HG03521 (cell line): Measurements from ENCODE around the gene SERTAD3.
"Not testable (repeated sequence)": the region's sequence is repeated elsewhere in the genome, so short reads cannot be mapped to it uniquely, and the experiment has no call there.

Experiments used
- ATAC-seq: cut with Tn5 transposase; IDR thresholded peaks from one replicate; pipeline ENCODE4 v1.9.1; 2021; ENCODE audit warnings: mild to moderate bottlenecking, moderate library complexity; ENCODE audit not compliant: unreplicated experiment

Gene SERTAD3

DNA sequence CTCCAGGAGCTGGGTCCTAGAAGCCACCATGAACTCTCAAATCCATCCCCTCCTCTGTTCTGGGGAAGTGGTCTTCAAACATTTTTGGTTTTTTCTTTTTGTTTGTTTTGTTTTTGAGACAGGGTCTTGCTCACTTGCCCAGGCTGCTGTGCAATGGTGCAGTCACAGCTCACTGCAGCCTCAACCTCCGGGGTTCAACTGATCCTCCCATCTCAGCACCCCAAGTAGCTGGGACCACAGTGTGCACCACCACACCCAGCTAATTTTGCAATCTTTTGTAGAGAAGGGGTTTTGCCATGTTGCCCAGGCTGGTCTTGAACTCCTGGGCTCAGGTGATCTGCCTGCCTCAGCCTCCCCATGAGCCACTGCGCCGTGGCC, 14.5 kb upstream of the SERTAD3 start:
- ATAC-seq, result no peak

- no peak for ATAC-seq
Measured at GRCh38 chr19:40457953-40458596, 13.9 kb upstream of the SERTAD3 start.

GRCh38 chr19:40457048-40457447, 12.9 kb upstream of the SERTAD3 start:
- no peak for ATAC-seq

GRCh38 chr19:40453943-40454342, 9.8 kb upstream of the SERTAD3 start:
- not testable (repeated sequence) for ATAC-seq

- no peak for ATAC-seq
Measured at GRCh38 chr19:40453151-40453735, 9.1 kb upstream of the SERTAD3 start.

DNA sequence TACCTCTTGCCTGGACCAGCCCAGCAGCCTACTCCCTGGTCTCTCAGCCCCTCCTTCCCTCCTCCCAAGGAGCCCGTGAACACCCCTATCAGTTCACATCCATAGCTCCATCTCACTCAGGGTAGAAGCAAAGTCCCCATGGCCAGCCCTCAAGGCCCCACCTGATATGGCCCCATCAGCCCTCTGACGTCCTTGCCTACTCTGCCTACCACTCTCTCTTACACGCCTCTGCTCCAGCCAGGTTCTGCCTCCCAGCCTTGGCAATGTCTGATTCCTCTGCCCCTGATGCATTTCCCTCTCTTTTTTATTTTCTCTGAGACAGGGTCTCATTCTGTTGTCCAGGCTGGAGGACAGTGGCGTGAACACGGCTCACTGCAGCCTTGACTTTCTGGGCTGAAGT, 7.9 kb upstream of the SERTAD3 start:
- no peak for ATAC-seq

DNA sequence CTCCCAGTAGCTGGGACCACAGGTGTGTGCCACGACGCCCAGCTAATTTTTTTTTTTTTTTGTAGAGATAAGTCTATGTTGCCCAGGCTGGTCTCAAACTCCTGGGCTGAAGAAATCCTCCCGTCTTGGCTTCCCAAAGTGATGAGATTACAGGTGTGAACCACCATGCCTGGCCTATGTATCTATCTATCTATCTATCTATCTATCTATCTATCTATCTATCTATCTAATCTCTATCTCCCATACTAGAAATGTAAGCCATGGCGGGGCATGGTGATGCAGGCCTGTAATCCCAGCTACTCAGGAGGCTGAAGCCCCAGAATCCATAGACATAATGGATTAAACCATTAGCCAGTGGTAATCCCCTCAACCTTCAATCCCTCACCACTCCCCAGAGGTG, 6.5 kb upstream of the SERTAD3 start:
- no peak for ATAC-seq

DNA sequence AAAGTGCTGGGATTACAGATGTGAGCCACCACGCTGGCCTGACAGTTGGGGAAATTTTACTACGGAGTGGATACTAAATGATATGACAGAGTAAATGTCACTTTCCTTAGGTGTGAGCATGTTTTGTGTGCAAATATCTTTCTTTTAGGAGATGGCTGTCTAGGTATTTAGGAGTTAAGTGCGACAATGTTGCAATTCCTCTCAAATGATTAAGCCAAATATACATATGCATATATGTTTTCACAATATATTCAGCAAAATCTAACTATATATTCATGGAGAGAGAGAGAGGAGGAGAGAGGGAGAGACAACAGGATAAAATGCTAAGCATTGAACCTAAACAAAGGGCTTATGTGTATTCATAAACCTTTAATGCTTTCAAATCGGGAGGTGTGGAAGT, 5.4 kb upstream of the SERTAD3 start:
- ATAC-seq, result no peak

- ATAC-seq, result no peak
Measured at GRCh38 chr19:40446263-40446784, 2.2 kb upstream of the SERTAD3 start.

GRCh38 chr19:40445780-40446262, 1.7 kb upstream of the SERTAD3 start:
- no peak for ATAC-seq

- no peak for ATAC-seq
Measured at GRCh38 chr19:40444825-40445312, 734 bp upstream of the SERTAD3 start.

- peak; percentile 64 for ATAC-seq
Measured at GRCh38 chr19:40443131-40443999, 770 bp downstream of the SERTAD3 start.

GRCh38 chr19:40442328-40443130, 1.6 kb downstream of the SERTAD3 start:
- no peak for ATAC-seq

- no peak for ATAC-seq
Measured at GRCh38 chr19:40441719-40442253, 2.3 kb downstream of the SERTAD3 start.

- ATAC-seq, result no peak
Measured at GRCh38 chr19:40438284-40438683, 5.9 kb downstream of the SERTAD3 start.

GRCh38 chr19:40433391-40434216, 10.5 kb downstream of the SERTAD3 start:
- ATAC-seq, result peak; percentile 60

GRCh38 chr19:40432760-40433159, 11.4 kb downstream of the SERTAD3 start:
- not testable (repeated sequence) for ATAC-seq

- no peak for ATAC-seq
Measured at GRCh38 chr19:40431698-40432097, 12.4 kb downstream of the SERTAD3 start.

DNA sequence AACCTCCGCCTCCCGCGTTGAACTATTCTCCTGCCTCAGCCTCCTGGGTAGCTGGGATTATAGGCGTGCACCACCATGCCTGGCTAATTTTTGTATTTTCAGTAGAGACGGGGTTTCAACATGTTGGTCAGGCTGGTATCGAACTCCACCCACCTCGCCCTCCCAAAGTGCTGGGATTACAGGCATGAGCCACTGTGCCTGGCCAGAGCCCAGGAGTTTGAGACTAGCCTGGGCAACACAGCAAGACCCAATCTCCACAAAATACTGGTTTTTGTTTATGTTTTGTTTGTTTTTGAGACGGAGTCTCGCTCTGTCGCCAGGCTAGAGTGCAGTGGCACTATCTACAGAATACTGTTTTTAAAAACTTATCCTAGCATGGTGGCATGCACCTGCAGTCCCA, 13.9 kb downstream of the SERTAD3 start:
- not testable (repeated sequence) for ATAC-seq
